Thyroid gland (tissue), 4 donors: Measurements from ENCODE around the gene TK2. TPM values are rescaled to one million over a fixed set of nuclear protein-coding genes. Genes with fewer than 3 reads are reported as not detected.

Source experiments
- DNase-seq, 2 donors: peaks; one replicate each; pipeline ENCODE4 v3.0.0-alpha.2; 2019
- H3K27ac ChIP-seq, 3 donors: fragments of 200-600 bp; sonication (generic); 1 replicate in 2 of 3; 2 replicates in 1 of 3; pipeline ENCODE4 v1.5.1; 2016 to 2019; ENCODE audit warnings: mild to moderate bottlenecking in 1 of 3, moderate library complexity in 1 of 3
- H3K27me3 ChIP-seq: fragments of 200-600 bp; sonication (generic); one replicate; pipeline ENCODE4 v1.5.1; 2019
- H3K36me3 ChIP-seq, 2 donors: fragments of 200-600 bp; sonication (generic); one replicate each; pipeline ENCODE4 v1.5.1; 2016 to 2019
- H3K4me1 ChIP-seq, 2 donors: fragments of 200-600 bp; sonication (generic); one replicate each; pipeline ENCODE4 v1.5.1; 2017 to 2019
- H3K4me3 ChIP-seq, 3 donors: fragments of 200-600 bp; sonication (generic); replicated peaks in 1 of 3; 1 replicate in 2 of 3; 2 replicates in 1 of 3; pipeline ENCODE4 v1.5.1; 2016; ENCODE audit warnings: mild to moderate bottlenecking in 1 of 3
- H3K9me3 ChIP-seq: fragments of 200-600 bp; sonication (generic); one replicate; pipeline ENCODE4 v1.5.1; 2017
- POLR2A ChIP-seq, 2 donors: fragments of 450-650 bp; IDR thresholded peaks; one replicate each; pipeline ENCODE4 v1.6.1; 2017; ENCODE audit warnings: antibody characterized with exemption in 2 of 2, mild to moderate bottlenecking in 2 of 2, moderate library complexity in 1 of 2
- WGBS, 2 donors: methylation state at CpG; one replicate each; pipeline ENCODE4 v1.1.5; 2017; 5-methylcytosine and 5-hydroxymethylcytosine counted together
- intact Hi-C: fragments of 100-400 bp; cut with DNase I; formaldehyde crosslinking; loops from one replicate; pipeline ENCODE4 v1.15.1; 2023
- total RNA-seq, 4 donors: library from RNA; depleted of rRNA; stranded (reverse); fragments of >200 nt; gene quantifications; one replicate each; pipeline ENCODE4 v1.2.3, GENCODE V29; 2016
- TF ChIP-seq, protein P1 (sequence below), 6 experiments: fragments of 200-600 bp in 3 of 6; fragments of 450-650 bp in 3 of 6; sonication (generic) in 3 of 6; IDR thresholded peaks; one replicate each; pipeline ENCODE4 v1.5.1; 2016 to 2019; ENCODE audit warnings: antibody characterized with exemption in 6 of 6, mild to moderate bottlenecking in 2 of 6, inconsistent platforms in 1 of 6, moderate library complexity in 1 of 6

Gene TK2
- total RNA-seq, 4 donors from 2014 or later = 31.6 to 55.5 (median 46.6) TPM

DNA sequence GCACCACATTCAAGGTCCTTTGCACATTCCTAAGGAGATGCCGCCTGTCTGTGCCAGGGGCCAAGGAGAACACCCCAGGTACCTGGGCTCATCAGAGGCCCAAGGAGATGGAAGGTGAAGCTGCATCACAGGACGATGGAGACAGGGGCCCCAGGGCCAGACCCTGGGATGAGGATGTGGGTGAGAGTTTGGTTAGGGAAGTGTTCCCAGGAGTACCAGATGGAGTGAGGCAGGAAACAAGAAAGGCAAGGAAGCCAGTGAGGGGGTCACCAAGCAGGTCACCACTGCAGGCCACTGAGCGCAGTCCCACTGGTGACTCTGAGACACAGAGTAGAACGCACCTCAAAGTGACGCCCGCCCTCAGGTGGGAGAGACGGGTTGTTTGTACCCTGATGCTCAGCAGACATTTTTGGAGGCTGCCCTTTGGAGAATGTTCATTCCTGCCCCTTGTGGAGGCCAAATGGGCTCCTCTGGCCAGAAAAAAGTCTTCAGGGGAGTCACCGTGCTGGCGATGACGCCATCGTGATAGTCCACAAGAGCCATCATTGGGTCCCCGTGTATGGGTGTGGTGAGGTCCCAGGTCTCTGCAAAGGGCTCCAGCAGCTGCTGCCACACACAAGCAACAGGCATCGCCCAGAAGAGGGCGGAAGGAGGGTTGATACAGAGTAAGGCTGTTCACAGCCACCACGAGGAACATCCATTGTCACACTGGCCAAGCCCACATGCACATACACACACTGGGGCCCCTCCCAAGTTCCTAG is 65.3 kb downstream of the TK2 start:
- Histone ChIP-seq H3K4me1 (peaks cover 9 to 23% of the 10 kb centered on the region in 2 donors), H3K9me3 (no peaks in the 10 kb centered on the region), H3K27ac (no peak overlapping the region), H3K4me3 (no peak overlapping the region), H3K36me3 (no peaks in the 10 kb centered on the region), H3K27me3 (no peaks in the 10 kb centered on the region)
- intact Hi-C loops = loop anchor here (5.0 kb wide), 4 partner anchors 63 to 127 kb away; partner anchors contain the start of gene CMTM3
- DNase-seq = no peak
- TF ChIP-seq, protein P1, sequence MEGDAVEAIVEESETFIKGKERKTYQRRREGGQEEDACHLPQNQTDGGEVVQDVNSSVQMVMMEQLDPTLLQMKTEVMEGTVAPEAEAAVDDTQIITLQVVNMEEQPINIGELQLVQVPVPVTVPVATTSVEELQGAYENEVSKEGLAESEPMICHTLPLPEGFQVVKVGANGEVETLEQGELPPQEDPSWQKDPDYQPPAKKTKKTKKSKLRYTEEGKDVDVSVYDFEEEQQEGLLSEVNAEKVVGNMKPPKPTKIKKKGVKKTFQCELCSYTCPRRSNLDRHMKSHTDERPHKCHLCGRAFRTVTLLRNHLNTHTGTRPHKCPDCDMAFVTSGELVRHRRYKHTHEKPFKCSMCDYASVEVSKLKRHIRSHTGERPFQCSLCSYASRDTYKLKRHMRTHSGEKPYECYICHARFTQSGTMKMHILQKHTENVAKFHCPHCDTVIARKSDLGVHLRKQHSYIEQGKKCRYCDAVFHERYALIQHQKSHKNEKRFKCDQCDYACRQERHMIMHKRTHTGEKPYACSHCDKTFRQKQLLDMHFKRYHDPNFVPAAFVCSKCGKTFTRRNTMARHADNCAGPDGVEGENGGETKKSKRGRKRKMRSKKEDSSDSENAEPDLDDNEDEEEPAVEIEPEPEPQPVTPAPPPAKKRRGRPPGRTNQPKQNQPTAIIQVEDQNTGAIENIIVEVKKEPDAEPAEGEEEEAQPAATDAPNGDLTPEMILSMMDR (IDR thresholded peaks at IDR 0.05) = no peak
- no peak for TF ChIP-seq POLR2A (IDR thresholded peaks at IDR 0.05)
- 87 to 89% methylated on average over 14 to 15 of the region's 15 CpGs for WGBS, 2 donors

DNA sequence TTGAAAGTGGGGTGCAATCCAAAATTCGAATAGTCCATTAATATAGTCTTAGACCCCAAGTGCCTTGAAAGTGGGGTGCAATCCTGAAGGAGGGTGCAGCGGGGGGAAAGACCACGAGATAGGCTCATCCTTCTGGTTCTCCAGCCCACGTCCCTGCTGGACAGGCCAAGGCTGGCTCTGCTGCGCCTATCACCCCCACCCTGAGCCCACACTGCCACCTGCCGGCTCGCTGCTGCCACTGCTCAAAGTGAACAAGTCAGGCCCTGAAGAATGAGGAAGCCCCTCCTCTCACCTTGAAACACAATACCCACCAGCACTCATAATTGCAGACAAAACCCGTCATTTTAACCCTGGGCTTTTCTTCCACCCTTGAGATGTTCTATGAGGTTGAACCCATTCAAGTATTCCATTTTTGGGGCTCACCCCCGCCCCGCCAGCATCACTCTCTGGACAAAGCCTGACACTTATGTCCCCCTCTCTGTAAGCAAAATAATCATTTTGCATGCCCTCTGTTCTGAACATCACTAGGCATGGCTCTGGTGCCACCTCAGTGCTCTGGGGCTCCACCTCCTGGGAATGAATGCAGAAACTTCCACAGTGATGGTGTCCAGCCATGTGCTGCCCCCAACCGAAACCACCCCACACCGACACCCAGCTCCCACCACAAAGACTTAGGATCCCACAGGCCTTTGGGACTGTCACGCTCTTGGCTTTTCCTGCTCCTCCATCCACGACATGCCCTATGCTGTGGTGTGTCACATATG is 66.1 kb downstream of the TK2 start:
- TF ChIP-seq POLR2A (IDR thresholded peaks at IDR 0.05) = no peak
- TF ChIP-seq, protein P1 (IDR thresholded peaks at IDR 0.05) = peak; percentile 61 to 97 (median 88)
- no peaks in the 10 kb centered on the region for H3K27me3 ChIP-seq
- no peaks in the 10 kb centered on the region for H3K36me3 ChIP-seq
- 46 to 51% methylated on average over 11 to 13 of the region's 14 CpGs for WGBS, 2 donors
- H3K27ac ChIP-seq = no peak overlapping the region
- no peaks in the 10 kb centered on the region for H3K9me3 ChIP-seq
- H3K4me1 ChIP-seq = peaks cover 9 to 26% of the 10 kb centered on the region in 2 donors
- no peak overlapping the region for H3K4me3 ChIP-seq
- peak; percentile 68 to 80 for DNase-seq
- intact Hi-C loops = loop anchor here (5.0 kb wide), 4 partner anchors 63 to 127 kb away; partner anchors contain the start of gene CMTM3

DNA sequence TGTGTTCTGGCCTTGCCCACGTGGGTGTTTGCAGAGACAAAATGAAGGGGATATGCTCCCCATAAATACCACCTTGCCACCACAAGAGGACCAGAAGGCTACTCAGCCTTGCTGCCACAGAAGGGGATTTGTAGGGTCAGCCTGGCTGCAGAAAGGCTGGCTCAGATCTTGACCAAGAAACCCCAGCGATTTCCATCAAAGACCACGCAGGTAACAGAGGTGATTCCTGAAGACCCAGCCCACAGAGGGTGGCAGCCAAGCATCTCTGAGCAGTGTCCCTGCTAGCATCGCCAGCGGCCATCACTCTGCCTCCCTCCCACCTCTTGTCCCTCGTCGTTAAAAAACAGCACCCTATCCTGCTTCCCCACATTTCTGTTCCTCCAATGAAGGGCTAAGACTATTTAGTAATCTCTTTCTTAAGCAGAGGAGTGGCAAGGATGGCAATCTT is 68.0 kb downstream of the TK2 start:
- WGBS, 2 donors = 73 to 77% methylated on average over 7 of the region's 7 CpGs
- intact Hi-C loops = loop anchor here (5.0 kb wide), 4 partner anchors 65 to 125 kb away; partner anchors contain the start of gene CMTM3
- Histone ChIP-seq H3K27ac (no peak overlapping the region), H3K4me1 (peaks cover 6 to 17% of the 10 kb centered on the region in 2 donors), H3K36me3 (no peaks in the 10 kb centered on the region), H3K9me3 (no peaks in the 10 kb centered on the region), H3K27me3 (no peaks in the 10 kb centered on the region), H3K4me3 (no peak overlapping the region)
- TF ChIP-seq POLR2A (IDR thresholded peaks at IDR 0.05) = no peak
- TF ChIP-seq, protein P1 (IDR thresholded peaks at IDR 0.05) = no peak
- DNase-seq = no peak

DNA sequence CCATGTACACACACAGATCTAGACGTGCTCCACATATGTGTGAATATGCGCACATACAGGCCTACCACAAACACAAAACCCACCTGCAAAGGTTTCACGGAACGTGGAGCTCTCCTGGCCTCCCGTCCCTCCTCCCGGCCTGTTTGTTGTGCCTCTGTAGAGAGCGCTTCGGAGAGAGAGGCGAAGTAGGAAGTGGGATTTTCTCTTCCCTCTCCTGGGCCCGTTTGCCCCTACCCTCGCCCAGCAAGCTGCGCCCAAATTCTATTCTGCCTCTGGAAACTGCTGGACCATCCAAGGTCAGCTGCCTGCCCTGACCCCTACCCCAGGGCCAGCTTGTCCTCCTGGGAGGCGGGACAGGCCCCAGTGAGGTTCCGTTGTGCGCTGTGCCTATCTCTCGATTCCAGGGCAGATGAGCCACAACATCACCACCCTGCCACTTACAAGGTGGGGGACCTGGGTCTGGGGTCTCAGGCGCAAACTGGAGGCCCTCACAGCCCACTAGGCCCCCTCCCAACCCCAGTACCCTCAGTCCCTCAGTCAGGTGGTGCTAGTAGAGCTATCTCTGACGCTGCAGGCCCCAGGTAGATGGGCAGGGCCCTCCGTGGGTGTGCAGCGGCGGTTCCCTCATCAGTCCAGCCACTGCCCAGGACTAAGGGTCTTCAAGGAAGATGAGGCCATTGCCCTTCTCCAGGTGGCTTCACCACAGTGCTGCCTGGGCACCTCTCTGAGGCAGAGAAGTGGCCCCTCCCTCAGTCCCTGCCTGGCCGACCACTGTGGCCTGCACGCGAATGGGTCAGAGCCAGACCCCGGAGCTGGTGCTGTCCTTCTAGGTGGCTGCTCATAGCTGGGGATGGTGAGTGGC is 68.6 kb downstream of the TK2 start:
- H3K4me3 ChIP-seq = no peak overlapping the region
- intact Hi-C loops = loop anchor here (5.0 kb wide), 4 partner anchors 66 to 124 kb away; partner anchors contain the start of gene CMTM3
- peaks cover 0 to 11% of the 10 kb centered on the region in 2 donors for H3K4me1 ChIP-seq
- no peak overlapping the region for H3K27ac ChIP-seq
- no peaks in the 10 kb centered on the region for H3K9me3 ChIP-seq
- H3K27me3 ChIP-seq = no peaks in the 10 kb centered on the region
- H3K36me3 ChIP-seq = no peaks in the 10 kb centered on the region
- 83 to 91% methylated on average over 17 to 18 of the region's 25 CpGs for WGBS, 2 donors
- no peak for DNase-seq
- TF ChIP-seq, protein P1 (IDR thresholded peaks at IDR 0.05) = no peak
- no peak for TF ChIP-seq POLR2A (IDR thresholded peaks at IDR 0.05)
